Left lung (tissue), 10 donors: Measurements from ENCODE around the gene MAP3K4. TPM values are rescaled to one million over a fixed set of nuclear protein-coding genes. Genes with fewer than 3 reads are reported as not detected.
A peak's percentile ranks its signal among the peaks of the same experiment; 100 is the strongest.
"Not testable (repeated sequence)": the region's sequence is repeated elsewhere in the genome, so short reads cannot be mapped to it uniquely, and the experiment has no call there.

ENCODE experiments used
- ATAC-seq: fragments of 200-7000 bp; cut with Tn5 transposase; one replicate; pipeline ENCODE4 v1.9.1; 2020; ENCODE audit warnings: moderate library complexity
- DNase-seq, 4 donors: peaks; one replicate each; pipeline ENCODE4 v3.0.0-alpha.2; 2013 to 2020
- H3K27ac ChIP-seq, 2 donors: fragments of 200-600 bp; sonication (generic) in 1 of 2; one replicate each; pipeline versions ENCODE4 v1.5.0 to v1.8.0; 2020 to 2021
- H3K27me3 ChIP-seq, 2 donors: fragments of 200-600 bp; sonication (generic) in 1 of 2; one replicate each; pipeline versions ENCODE4 v1.5.0 to v1.8.0; 2020 to 2021
- H3K36me3 ChIP-seq, 2 donors: fragments of 200-600 bp; sonication (generic) in 1 of 2; one replicate each; pipeline versions ENCODE4 v1.5.0 to v1.8.0; 2020 to 2021
- H3K4me1 ChIP-seq, 2 donors: fragments of 200-600 bp; one replicate each; pipeline ENCODE4 v1.8.0; 2021
- H3K4me3 ChIP-seq, 2 donors: fragments of 200-600 bp; sonication (generic) in 1 of 2; one replicate each; pipeline versions ENCODE4 v1.5.0 to v1.8.0; 2020 to 2021; ENCODE audit warnings: mild to moderate bottlenecking in 1 of 2
- H3K9me3 ChIP-seq, 2 donors: fragments of 200-600 bp; sonication (generic) in 1 of 2; one replicate each; pipeline versions ENCODE4 v1.5.0 to v1.8.0; 2020 to 2021
- CTCF ChIP-seq, 2 donors: fragments of 200-600 bp; sonication (generic) in 1 of 2; IDR thresholded peaks; one replicate each; pipeline versions ENCODE4 v1.5.0 to v1.8.0; 2021; ENCODE audit warnings: antibody characterized with exemption in 2 of 2
- intact Hi-C, 2 donors: fragments of 100-400 bp; cut with DNase I; formaldehyde crosslinking; loops; one replicate each; pipeline versions ENCODE4 v1.11.2 to v1.14.2; 2022
- polyA plus RNA-seq, 6 donors: library from polyadenylated mRNA; unstranded; fragments of 120-200 nt; gene quantifications; one replicate each; pipeline ENCODE4 v1.2.1, GENCODE V29; 2013; ENCODE audit not compliant: insufficient read length in 6 of 6
- total RNA-seq, 2 donors: library from RNA; stranded (reverse); fragmentation: NEBNext Ultra II Directional; extraction: Animal tissue kit (Norgen Biotek cat#: 25700); gene quantifications; one replicate each; pipeline ENCODE4 v1.2.1, GENCODE V29; 2021
- donor health status: DM: no; HTN: yes; CAD: no.
- donor health status: DM: no; HTN: no; CAD: no.

MAP3K4 gene
- total and polyA plus RNA-seq, 8 donors: 35.6 to 51.8 (median 45.8) TPM

GRCh38 chr6:160972111-160972510 is 19.5 kb upstream of the MAP3K4 start:
- no peak for TF ChIP-seq CTCF (IDR thresholded peaks at IDR 0.05)
- Histone ChIP-seq H3K27me3 (no peaks in the 10 kb centered on the region), H3K4me3 (no peak overlapping the region), H3K9me3 (no peaks in the 10 kb centered on the region), H3K27ac (no peak overlapping the region), H3K4me1 (no peaks in the 10 kb centered on the region), H3K36me3 (no peaks in the 10 kb centered on the region)
- intact Hi-C loops: no loop called here
- peak; percentile 49 for ATAC-seq
- no peak for DNase-seq

- H3K27me3 ChIP-seq, DNase-seq, H3K4me3 ChIP-seq, intact Hi-C loops, H3K36me3 ChIP-seq, H3K9me3 ChIP-seq, H3K27ac ChIP-seq, H3K4me1 ChIP-seq, ATAC-seq: not testable (repeated sequence)
Observed at GRCh38 chr6:160972594-160972993, 19.0 kb upstream of the MAP3K4 start.

GRCh38 chr6:160973311-160974250 is 18.0 kb upstream of the MAP3K4 start:
- ATAC-seq: peak; percentile 42
- no peak for TF ChIP-seq CTCF (IDR thresholded peaks at IDR 0.05)
- H3K36me3 ChIP-seq: no peaks in the 10 kb centered on the region
- H3K27me3 ChIP-seq: no peaks in the 10 kb centered on the region
- H3K4me1 ChIP-seq: no peaks in the 10 kb centered on the region
- intact Hi-C loops: no loop called here
- no peak overlapping the region for H3K4me3 ChIP-seq
- no peaks in the 10 kb centered on the region for H3K9me3 ChIP-seq
- peak in 1 of 4 donors; percentile 67 for DNase-seq
- H3K27ac ChIP-seq: peak overlapping the region in 1 of 2 donors; percentile 33

- ATAC-seq (peak; percentile 59), DNase-seq (peak in 2 of 4 donors; percentile 46 to 75)
- H3K27ac ChIP-seq: peak overlapping the region in 1 of 2 donors; percentile 33
- H3K9me3 ChIP-seq: no peaks in the 10 kb centered on the region
- TF ChIP-seq CTCF (IDR thresholded peaks at IDR 0.05): no peak
- H3K4me3 ChIP-seq: no peak overlapping the region
- no peaks in the 10 kb centered on the region for H3K4me1 ChIP-seq
- no peaks in the 10 kb centered on the region for H3K27me3 ChIP-seq
- intact Hi-C loops: no loop called here
- no peaks in the 10 kb centered on the region for H3K36me3 ChIP-seq
Observed at GRCh38 chr6:160974304-160974771, 17.2 kb upstream of the MAP3K4 start.

- intact Hi-C loops: no loop called here
- Histone ChIP-seq H3K27me3 (no peaks in the 10 kb centered on the region), H3K4me1 (no peaks in the 10 kb centered on the region)
Observed at GRCh38 chr6:160975162-160975561, 16.4 kb upstream of the MAP3K4 start.

GRCh38 chr6:160975961-160976360 is 15.6 kb upstream of the MAP3K4 start:
- H3K27ac ChIP-seq, intact Hi-C loops, ATAC-seq, H3K36me3 ChIP-seq, H3K27me3 ChIP-seq, H3K4me1 ChIP-seq, H3K4me3 ChIP-seq, DNase-seq, H3K9me3 ChIP-seq: not testable (repeated sequence)

More at GRCh38 chr6:160975162-160975561, 16.4 kb upstream of the MAP3K4 start:
- no peaks in the 10 kb centered on the region for H3K36me3 ChIP-seq
- no peaks in the 10 kb centered on the region for H3K9me3 ChIP-seq
- no peak for TF ChIP-seq CTCF (IDR thresholded peaks at IDR 0.05)
- H3K27ac ChIP-seq: no peak overlapping the region
- no peak for DNase-seq
- no peak overlapping the region for H3K4me3 ChIP-seq
- ATAC-seq: no peak
